GM12878 (cell line): ENCODE measurements around the gene TEC. TPM values are rescaled to one million over a fixed set of nuclear protein-coding genes. Genes with fewer than 3 reads are reported as not detected.
A peak's percentile ranks its signal among the peaks of the same experiment; 100 is the strongest.

Source experiments
- ATAC-seq: fragments of 200-7000 bp; cut with Tn5 transposase; 3 replicates; pipeline ENCODE4 v1.9.1; 2020; ENCODE audit warnings: mild to moderate bottlenecking, moderate library complexity
- BruUV-seq: library from RNA; stranded (reverse); fragments of 400-500 nt; replicated peaks from 2 replicates; lab custom pipeline; 2021; lab: Mats Ljungman, UMichigan
- CTCF ChIA-PET: fragments of 300-600 bp; sonication (Branson Sonifier 250); formaldehyde crosslinking; extraction: SDS; loops from one replicate; lab custom pipeline; 2021; ENCODE audit warnings: inconsistent platforms; lab: Yijun Ruan, JAX
- POLR2A ChIA-PET: fragments of 350-600 bp; formaldehyde crosslinking; extraction: SDS; loops from one replicate; lab custom pipeline; 2021; ENCODE audit warnings: inconsistent platforms; lab: Charles Lee
- RAD21 ChIA-PET: fragments of 300-600 bp; sonication (Branson Sonifier 250); formaldehyde crosslinking; loops from one replicate; lab custom pipeline; 2023; ENCODE audit warnings: antibody characterized with exemption; ENCODE audit not compliant: unreplicated experiment; lab: Charles Lee
- SMC1A ChIA-PET: fragments of 300-600 bp; sonication (Branson Sonifier 250); formaldehyde crosslinking; loops from one replicate; lab custom pipeline; 2023; ENCODE audit not compliant: unreplicated experiment, uncharacterized antibody; lab: Charles Lee
- DNase-seq: peaks from one replicate; pipeline ENCODE4 v3.0.0-alpha.2; 2011; ENCODE audit warnings: low read depth, low spot score
- FAIRE-seq: peaks from 3 replicates; lab custom pipeline; 2011; peaks lifted over from hg19 to GRCh38; lab: Jason Lieb, UNC
- H2AFZ ChIP-seq: 2 replicates; pipeline ENCODE4 v1.6.0; 2011; ENCODE audit warnings: low read depth, low read length, control low read depth; ENCODE audit not compliant: control insufficient read depth
- H3K27ac ChIP-seq: 2 replicates; pipeline ENCODE4 v1.5.1; 2011; ENCODE audit warnings: control low read depth; ENCODE audit not compliant: control insufficient read depth, insufficient read depth
- H3K27me3 ChIP-seq, 2 experiments: replicated peaks in 1 of 2; 2 replicates each; pipeline versions ENCODE4 v1.6.0 to v1.6.1; 2011; ENCODE audit warnings: low read length in 1 of 2; ENCODE audit not compliant: control insufficient read depth in 2 of 2, insufficient read depth in 2 of 2
- H3K36me3 ChIP-seq, 2 experiments: 2 replicates each; pipeline ENCODE4 v1.5.1; 2011; ENCODE audit warnings: low read length in 1 of 2; ENCODE audit not compliant: control insufficient read depth in 2 of 2, insufficient read depth in 2 of 2
- H3K4me1 ChIP-seq: 2 replicates; pipeline ENCODE4 v1.6.1; 2011; ENCODE audit warnings: mild to moderate bottlenecking, low read length, moderate library complexity, mixed read lengths; ENCODE audit not compliant: control insufficient read depth, insufficient read depth
- H3K4me2 ChIP-seq: 2 replicates; pipeline ENCODE4 v1.6.0; 2011; ENCODE audit warnings: control low read depth; ENCODE audit not compliant: control insufficient read depth, insufficient read depth
- H3K4me3 ChIP-seq: fragments of 200-600 bp; sonication (generic); 2 replicates; pipeline ENCODE4 v1.5.1; 2016
- H3K79me2 ChIP-seq: 2 replicates; pipeline ENCODE4 v1.6.0; 2011; ENCODE audit warnings: low read length; ENCODE audit not compliant: control insufficient read depth, insufficient read depth
- H3K9ac ChIP-seq: 2 replicates; pipeline ENCODE4 v1.8.0; 2011; ENCODE audit warnings: low read length, control low read depth, mixed read lengths; ENCODE audit not compliant: control insufficient read depth, insufficient read depth
- H3K9me3 ChIP-seq: replicated peaks from 3 replicates; pipeline ENCODE4 v1.5.1; 2011; ENCODE audit warnings: mild to moderate bottlenecking, low read length; ENCODE audit not compliant: control insufficient read depth, insufficient read depth
- H4K20me1 ChIP-seq: 2 replicates; pipeline ENCODE4 v1.6.0; 2011; ENCODE audit not compliant: control insufficient read depth, insufficient read depth
- BCL11A ChIP-seq: IDR thresholded peaks from 2 replicates; pipeline ENCODE4 v1.6.1; 2011; ENCODE audit warnings: low read depth, low read length
- BRCA1 ChIP-seq: IDR thresholded peaks from 2 replicates; pipeline ENCODE4 v1.6.1; 2011; ENCODE audit warnings: low read depth, low read length, improper control_type of control experiment
- DPF2 ChIP-seq: fragments of 450-650 bp; IDR thresholded peaks from 2 replicates; pipeline ENCODE4 v1.6.1; 2017; ENCODE audit warnings: mild to moderate bottlenecking
- EP300 ChIP-seq, 2 experiments: fragments of 150-350 bp in 1 of 2; IDR thresholded peaks; 2 replicates each; pipeline ENCODE4 v1.6.1; 2011 to 2012; ENCODE audit warnings: low read depth in 2 of 2, low read length in 2 of 2, borderline replicate concordance in 1 of 2, improper control_type of control experiment in 1 of 2, inconsistent platforms in 1 of 2; ENCODE audit not compliant: control insufficient read depth in 1 of 2
- FOXK2 ChIP-seq: fragments of 450-650 bp; IDR thresholded peaks from 2 replicates; pipeline ENCODE4 v1.6.1; 2017; ENCODE audit warnings: mild to moderate bottlenecking, moderate library complexity
- KLF5 ChIP-seq: fragments of 450-650 bp; IDR thresholded peaks from 2 replicates; pipeline ENCODE4 v1.6.1; 2014; ENCODE audit warnings: mild to moderate bottlenecking; ENCODE audit not compliant: partially characterized antibody
- MTA2 ChIP-seq: fragments of 450-650 bp; IDR thresholded peaks from 2 replicates; pipeline ENCODE4 v1.6.1; 2016; ENCODE audit warnings: low read depth, mild to moderate bottlenecking, moderate library complexity
- NFYA ChIP-seq: IDR thresholded peaks from 2 replicates; pipeline ENCODE4 v1.6.1; 2011; ENCODE audit warnings: low read depth, mild to moderate bottlenecking, low read length, improper control_type of control experiment, borderline replicate concordance
- NR2F1 ChIP-seq: fragments of 450-650 bp; conservative IDR thresholded peaks from 2 replicates; pipeline ENCODE4 v1.6.1; 2017; ENCODE audit warnings: mild to moderate bottlenecking
- POLR2A ChIP-seq: IDR thresholded peaks from 2 replicates; pipeline ENCODE4 v1.6.1; 2011; ENCODE audit warnings: low read depth, mild to moderate bottlenecking, low read length
- RFX5 ChIP-seq: IDR thresholded peaks from 2 replicates; pipeline ENCODE4 v1.6.1; 2011; ENCODE audit warnings: low read depth, low read length, improper control_type of control experiment
- SMARCA5 ChIP-seq: fragments of 450-650 bp; IDR thresholded peaks from 2 replicates; pipeline ENCODE4 v1.6.1; 2017; ENCODE audit warnings: mild to moderate bottlenecking
- SRF ChIP-seq, 2 experiments: IDR thresholded peaks; 2 replicates each; pipeline ENCODE4 v1.6.1; 2011; ENCODE audit warnings: low read depth in 2 of 2, low read length in 2 of 2, mild to moderate bottlenecking in 1 of 2, moderate library complexity in 1 of 2
- SUZ12 ChIP-seq: fragments of 200-600 bp; sonication (generic); IDR thresholded peaks from one replicate; pipeline ENCODE4 v1.6.1; 2018; ENCODE audit warnings: antibody characterized with exemption, mild to moderate bottlenecking; ENCODE audit not compliant: unreplicated experiment
- TAF1 ChIP-seq: IDR thresholded peaks from 2 replicates; pipeline ENCODE4 v1.6.1; 2011; ENCODE audit warnings: mild to moderate bottlenecking, low read depth, low read length, borderline replicate concordance
- TARDBP ChIP-seq: IDR thresholded peaks from 2 replicates; pipeline ENCODE4 v1.6.1; 2016; ENCODE audit warnings: borderline replicate concordance
- ZBED1 ChIP-seq: IDR thresholded peaks from 2 replicates; pipeline ENCODE4 v1.6.1; 2016; ENCODE audit warnings: borderline replicate concordance
- ZZZ3 ChIP-seq: IDR thresholded peaks from 2 replicates; pipeline ENCODE4 v1.6.1; 2011; ENCODE audit warnings: low read depth; ENCODE audit not compliant: control insufficient read depth, insufficient read length
- whole genome bisulfite sequencing: methylation state at CpG from one replicate; pipeline ENCODE4 v1.1.6; 2016; ENCODE audit warnings: low lambda C conversion rate; ENCODE audit not compliant: insufficient replicate concordance, insufficient coverage; ENCODE audit errors: missing lambda C conversion rate; 5-methylcytosine and 5-hydroxymethylcytosine counted together
- in situ Hi-C: fragments of 300-500 bp; cut with MboI; formaldehyde crosslinking; loops from 9 replicates; pipeline ENCODE4 v1.14.3; 2018; ENCODE audit warnings: mixed read lengths
- intact Hi-C: fragments of 100-400 bp; cut with micrococcal nuclease; formaldehyde crosslinking; loops from one replicate; pipeline ENCODE4 v1.14.2; 2022; ENCODE audit not compliant: unreplicated experiment
- polyA plus RNA-seq, 11 experiments: library from polyadenylated mRNA; depleted of rRNA in 4 of 11; unstranded in 6 of 11; stranded (reverse) in 5 of 11; fragments of >200 nt; fragmentation: Nextera tagmentation in 4 of 11; fragmentation: Illumina TruSeq in 1 of 11; extraction: Ambion mirVana in 4 of 11; extraction: Trizol in 1 of 11; gene quantifications; 1 replicate in 1 of 11; 2 replicates in 10 of 11; pipeline versions ENCODE4 v1.2.1 to v1.2.3, GENCODE V29; 2011 to 2016; ENCODE audit warnings: inconsistent platforms in 2 of 11, missing spikeins in 2 of 11, low read depth in 1 of 11
- total RNA-seq, 4 experiments: library from RNA; depleted of rRNA in 3 of 4; stranded (reverse); fragments of >200 nt in 3 of 4; fragmentation: Illumina TruSeq in 1 of 4; extraction: Trizol in 1 of 4; gene quantifications; 2 replicates each; pipeline versions ENCODE4 v1.2.1 to v1.2.3, GENCODE V29; 2013 to 2021
- TF ChIP-seq, protein P1 (sequence below): IDR thresholded peaks from 2 replicates; pipeline ENCODE4 v1.6.1; 2012; ENCODE audit warnings: improper control_type of control experiment, low read depth, low read length; ENCODE audit not compliant: insufficient replicate concordance

The TEC gene
- total and polyA plus RNA-seq, 10 of the 15 experiments (the other 5 are each of a cell fraction or from before 2014, with no cell fraction given), result 7.4 to 27.2 (median 17.1) TPM

DNA sequence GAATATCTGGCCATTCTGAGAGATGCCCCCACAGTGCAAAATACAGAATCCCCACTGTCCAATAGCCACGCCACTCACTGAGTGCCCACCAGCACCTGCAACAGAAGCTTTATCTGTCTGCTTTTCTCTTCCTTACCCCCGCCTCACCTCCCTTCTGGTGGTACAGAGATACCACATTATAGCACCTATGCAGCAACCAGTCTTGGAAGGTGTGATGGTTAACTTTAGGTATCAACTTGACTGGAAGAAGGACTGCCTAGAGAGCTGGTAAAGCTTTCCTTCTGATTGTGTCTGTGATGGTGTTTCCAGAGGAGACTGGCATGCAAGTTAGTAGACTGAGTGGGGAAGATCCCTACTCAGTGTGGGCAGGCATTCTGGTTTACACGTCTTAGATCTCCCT lies 73.8 kb downstream of the TEC start (continued):
- TF ChIP-seq KLF5 (no peak), RFX5 (no peak), FOXK2 (no peak), POLR2A (0 out of 2 replicates have a peak, but pooled peaks have one; percentile 29), MTA2 (no peak), TAF1 (0 out of 2 replicates have a peak, but pooled peaks have one; percentile 29), TARDBP (no peak)

DNA sequence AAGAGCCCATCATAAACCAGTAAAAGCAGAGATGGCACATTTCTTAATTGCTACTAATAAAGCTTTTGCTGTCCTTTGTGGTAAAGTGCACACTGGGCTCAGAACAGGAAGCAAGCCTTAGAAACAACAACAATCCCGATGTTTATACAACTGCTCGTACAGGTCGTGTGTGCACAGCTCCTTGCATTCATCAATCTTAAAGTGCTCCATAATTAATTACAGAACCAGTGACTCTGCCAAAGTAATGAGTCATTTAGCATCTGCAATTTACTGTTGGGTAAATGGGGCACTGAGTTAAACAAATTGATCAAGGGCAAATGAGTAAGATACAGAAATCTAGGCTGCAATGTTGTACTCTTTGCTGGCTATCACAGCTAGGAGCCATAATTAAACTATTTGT lies 74.3 kb downstream of the TEC start:
- Histone ChIP-seq H3K79me2 (peaks cover 92% of the 10 kb centered on the region), H3K9me3 (no peaks in the 10 kb centered on the region), H3K4me3 (peak overlapping the region; percentile 81), H3K4me2 (peak overlapping the region; percentile 65), H4K20me1 (no peaks in the 10 kb centered on the region), H3K27me3 (no peaks in the 10 kb centered on the region), H3K9ac (peak overlapping the region; percentile 58), H3K4me1 (peaks cover 46% of the 10 kb centered on the region), H3K36me3 (peaks cover 0 to 2% of the 10 kb centered on the region in 2 experiments; a peak in 2 of 4 replicates), H2AFZ (no peak overlapping the region), H3K27ac (peak overlapping the region; percentile 86)
- ChIA-PET POLR2A (interaction anchor here (0.6 to 8.6 kb wide), 7 partner anchors 9 to 156 kb away, joined by 3 to 113 read pairs (median 7); no protein-coding TSS in a partner anchor), RAD21 (interaction anchor here (0.6 to 10.8 kb wide), 12 partner anchors 10 to 147 kb away, joined by 3 to 147 read pairs (median 4); no protein-coding TSS in a partner anchor), CTCF (interaction anchor here (0.6 to 6.9 kb wide), 13 partner anchors 9 to 565 kb away, joined by 3 to 40 read pairs (median 4); no protein-coding TSS in a partner anchor), SMC1A (interaction anchor here (0.7 to 4.1 kb wide), 15 partner anchors 11 to 177 kb away, joined by 3 to 24 read pairs (median 4); no protein-coding TSS in a partner anchor)
- intact Hi-C loops (loop anchor here (2.0 kb wide), 1 partner anchor 73 kb away; the partner anchor contains the start of gene TEC), in situ Hi-C loops (no loop called here)
- FAIRE-seq (no peak), DNase-seq (no peak), ATAC-seq (peak; percentile 48)
- BruUV-seq, result TSS peak; percentile 63
- WGBS, result 2% methylated on average over 3 of the region's 3 CpGs
- TF ChIP-seq ZZZ3, result no peak
- TF ChIP-seq SMARCA5, result 0 out of 2 replicates have a peak, but pooled peaks have one; percentile 22
- TF ChIP-seq, protein P1, sequence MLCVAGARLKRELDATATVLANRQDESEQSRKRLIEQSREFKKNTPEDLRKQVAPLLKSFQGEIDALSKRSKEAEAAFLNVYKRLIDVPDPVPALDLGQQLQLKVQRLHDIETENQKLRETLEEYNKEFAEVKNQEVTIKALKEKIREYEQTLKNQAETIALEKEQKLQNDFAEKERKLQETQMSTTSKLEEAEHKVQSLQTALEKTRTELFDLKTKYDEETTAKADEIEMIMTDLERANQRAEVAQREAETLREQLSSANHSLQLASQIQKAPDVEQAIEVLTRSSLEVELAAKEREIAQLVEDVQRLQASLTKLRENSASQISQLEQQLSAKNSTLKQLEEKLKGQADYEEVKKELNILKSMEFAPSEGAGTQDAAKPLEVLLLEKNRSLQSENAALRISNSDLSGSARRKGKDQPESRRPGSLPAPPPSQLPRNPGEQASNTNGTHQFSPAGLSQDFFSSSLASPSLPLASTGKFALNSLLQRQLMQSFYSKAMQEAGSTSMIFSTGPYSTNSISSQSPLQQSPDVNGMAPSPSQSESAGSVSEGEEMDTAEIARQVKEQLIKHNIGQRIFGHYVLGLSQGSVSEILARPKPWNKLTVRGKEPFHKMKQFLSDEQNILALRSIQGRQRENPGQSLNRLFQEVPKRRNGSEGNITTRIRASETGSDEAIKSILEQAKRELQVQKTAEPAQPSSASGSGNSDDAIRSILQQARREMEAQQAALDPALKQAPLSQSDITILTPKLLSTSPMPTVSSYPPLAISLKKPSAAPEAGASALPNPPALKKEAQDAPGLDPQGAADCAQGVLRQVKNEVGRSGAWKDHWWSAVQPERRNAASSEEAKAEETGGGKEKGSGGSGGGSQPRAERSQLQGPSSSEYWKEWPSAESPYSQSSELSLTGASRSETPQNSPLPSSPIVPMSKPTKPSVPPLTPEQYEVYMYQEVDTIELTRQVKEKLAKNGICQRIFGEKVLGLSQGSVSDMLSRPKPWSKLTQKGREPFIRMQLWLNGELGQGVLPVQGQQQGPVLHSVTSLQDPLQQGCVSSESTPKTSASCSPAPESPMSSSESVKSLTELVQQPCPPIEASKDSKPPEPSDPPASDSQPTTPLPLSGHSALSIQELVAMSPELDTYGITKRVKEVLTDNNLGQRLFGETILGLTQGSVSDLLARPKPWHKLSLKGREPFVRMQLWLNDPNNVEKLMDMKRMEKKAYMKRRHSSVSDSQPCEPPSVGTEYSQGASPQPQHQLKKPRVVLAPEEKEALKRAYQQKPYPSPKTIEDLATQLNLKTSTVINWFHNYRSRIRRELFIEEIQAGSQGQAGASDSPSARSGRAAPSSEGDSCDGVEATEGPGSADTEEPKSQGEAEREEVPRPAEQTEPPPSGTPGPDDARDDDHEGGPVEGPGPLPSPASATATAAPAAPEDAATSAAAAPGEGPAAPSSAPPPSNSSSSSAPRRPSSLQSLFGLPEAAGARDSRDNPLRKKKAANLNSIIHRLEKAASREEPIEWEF, result no peak
- 0 out of 2 replicates have a peak, but pooled peaks have one; percentile 27 for TF ChIP-seq BCL11A
- peak; percentile 31; the same call in 1 of the 2 replicates for TF ChIP-seq ZBED1
- TF ChIP-seq DPF2, result no peak
- TF ChIP-seq NFYA, result no peak
- TF ChIP-seq SRF (IDR thresholded peaks at IDR 0.05; ENCODE audit: low read depth in 2 of 2, low read length in 2 of 2), result no peak
- TF ChIP-seq SUZ12, result no peak
- TF ChIP-seq BRCA1, result no peak
- peak in 1 of 2 experiments; percentile 20; a peak in 1 of 4 replicates for TF ChIP-seq EP300 (IDR thresholded peaks at IDR 0.05; ENCODE audit: borderline replicate concordance in 1 of 2, control insufficient read depth in 1 of 2, low read depth in 2 of 2, low read length in 2 of 2)
- 0 out of 2 replicates have a peak, but pooled peaks have one; percentile 14 for TF ChIP-seq NR2F1
- peak; percentile 77 for TF ChIP-seq MTA2
